T-helper 1 cell treated with Interleukin-12 subunit alpha and Interleukin-12 subunit beta and Interleukin-4 antibody, amounts not matched to agents 30 ng/mL and 1 ng/mL, for 36 hours (primary cell): Measurements from ENCODE around the gene ZFYVE16. TPM values are rescaled to one million over a fixed set of nuclear protein-coding genes. Genes with fewer than 3 reads are reported as not detected.
"Not testable (repeated sequence)": the region's sequence is repeated elsewhere in the genome, so short reads cannot be mapped to it uniquely, and the experiment has no call there.

Experiments
- intact Hi-C: fragments of 100-400 bp; cut with micrococcal nuclease; formaldehyde crosslinking; loops from one replicate; pipeline ENCODE4 v1.15.1; 2024
- total RNA-seq: library from RNA; stranded (reverse); gene quantifications from 2 replicates; pipeline ENCODE4 v1.2.3, GENCODE V29; 2022

ZFYVE16 gene
- 11.6 and 11.9 TPM in 2 replicates for total RNA-seq

DNA sequence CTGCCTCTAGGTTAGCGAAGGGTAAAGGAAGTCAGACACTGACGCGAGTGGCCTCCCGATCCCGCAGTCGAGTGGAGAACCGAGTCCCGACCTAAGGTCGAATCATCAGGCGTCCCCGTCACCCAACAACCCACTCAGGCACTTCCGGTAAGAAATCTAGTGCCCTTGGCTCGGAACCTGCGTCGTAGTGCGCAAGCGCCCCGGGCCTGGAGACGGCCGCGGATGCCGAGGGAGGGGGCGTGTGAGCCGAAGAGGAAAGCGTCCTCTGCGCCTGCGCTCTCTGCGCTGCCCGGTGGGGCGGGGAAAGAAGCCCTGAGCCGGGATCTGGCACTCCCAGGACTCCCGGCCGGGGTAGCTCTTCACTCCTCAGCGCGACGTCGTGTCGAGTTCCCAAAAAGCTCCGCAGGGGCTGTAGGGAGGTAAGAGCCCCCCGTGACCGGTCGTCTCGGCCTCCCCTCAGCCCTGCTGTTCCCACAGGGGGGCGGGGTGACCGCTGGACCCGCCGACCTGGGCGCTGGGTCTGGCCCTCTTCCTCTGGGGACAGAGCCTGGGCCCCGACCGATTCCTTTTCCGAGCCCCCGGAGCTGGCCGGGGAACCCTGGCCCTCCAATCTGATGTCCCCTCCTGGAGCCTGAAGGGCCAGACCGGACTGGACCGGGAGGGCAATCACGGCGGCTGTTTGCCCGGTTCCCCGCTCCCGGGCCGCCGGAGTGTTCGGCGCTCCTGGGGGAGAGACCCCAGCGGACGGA, at the start of gene ZFYVE16:
Gene ZFYVE16 (plus strand): TSS at position 330 of the 749 bp plus-strand sequence. CDS start 26,084 bp downstream, outside the sequence.
- intact Hi-C loops: loop anchor here (1.0 to 5.0 kb wide), 16 partner anchors 79 to 1871 kb away; partner anchors contain the start of genes ARSB, FAM151B, RASGRF2 and RPS23

DNA sequence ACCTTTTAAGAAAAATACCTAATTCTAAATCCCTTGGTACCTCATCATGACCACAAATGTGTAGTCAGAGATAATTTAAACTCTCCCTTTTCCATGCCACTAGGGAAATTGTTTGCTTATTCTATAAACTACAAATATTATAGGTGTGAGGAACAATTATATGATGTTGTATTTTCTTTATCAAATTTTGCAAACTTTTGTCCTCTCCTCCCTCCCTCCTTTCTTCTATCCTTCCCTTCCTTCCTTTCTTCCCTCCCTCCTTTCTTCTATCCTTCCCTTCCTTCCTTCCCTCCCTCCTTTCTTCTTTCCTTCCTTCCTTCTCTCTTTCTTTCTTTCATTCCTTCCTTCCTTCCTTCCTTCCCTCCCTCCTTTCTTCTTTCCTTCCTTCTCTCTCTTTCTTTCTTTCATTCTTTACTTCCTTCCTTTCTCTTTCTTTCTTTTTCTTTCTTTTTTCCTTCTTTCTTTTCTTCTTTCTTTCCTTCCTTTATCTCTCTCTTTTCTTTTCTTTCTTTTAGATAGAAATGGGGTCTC, 46.9 kb upstream of the ZFYVE16 start:
- intact Hi-C loops: no loop called here

DNA sequence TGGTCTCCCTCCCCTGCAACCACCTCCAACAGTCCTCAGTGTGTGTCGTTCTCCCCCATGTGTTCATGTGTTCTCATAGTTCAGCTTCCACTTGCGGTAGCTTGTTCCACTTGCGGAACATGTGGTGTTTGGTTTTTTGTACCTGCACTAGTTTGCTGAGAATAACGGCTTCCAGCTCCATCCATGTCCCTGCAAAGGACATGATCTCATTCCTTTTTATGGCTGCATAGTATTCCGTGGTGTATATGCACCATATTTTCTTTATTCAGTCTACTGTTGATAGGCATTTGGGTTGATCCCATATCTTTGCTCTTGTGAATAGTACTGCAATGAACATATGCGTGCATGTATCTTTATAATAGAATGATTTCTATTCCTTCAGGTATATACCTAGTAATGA, 43.0 kb upstream of the ZFYVE16 start:
- intact Hi-C loops: no loop called here

DNA sequence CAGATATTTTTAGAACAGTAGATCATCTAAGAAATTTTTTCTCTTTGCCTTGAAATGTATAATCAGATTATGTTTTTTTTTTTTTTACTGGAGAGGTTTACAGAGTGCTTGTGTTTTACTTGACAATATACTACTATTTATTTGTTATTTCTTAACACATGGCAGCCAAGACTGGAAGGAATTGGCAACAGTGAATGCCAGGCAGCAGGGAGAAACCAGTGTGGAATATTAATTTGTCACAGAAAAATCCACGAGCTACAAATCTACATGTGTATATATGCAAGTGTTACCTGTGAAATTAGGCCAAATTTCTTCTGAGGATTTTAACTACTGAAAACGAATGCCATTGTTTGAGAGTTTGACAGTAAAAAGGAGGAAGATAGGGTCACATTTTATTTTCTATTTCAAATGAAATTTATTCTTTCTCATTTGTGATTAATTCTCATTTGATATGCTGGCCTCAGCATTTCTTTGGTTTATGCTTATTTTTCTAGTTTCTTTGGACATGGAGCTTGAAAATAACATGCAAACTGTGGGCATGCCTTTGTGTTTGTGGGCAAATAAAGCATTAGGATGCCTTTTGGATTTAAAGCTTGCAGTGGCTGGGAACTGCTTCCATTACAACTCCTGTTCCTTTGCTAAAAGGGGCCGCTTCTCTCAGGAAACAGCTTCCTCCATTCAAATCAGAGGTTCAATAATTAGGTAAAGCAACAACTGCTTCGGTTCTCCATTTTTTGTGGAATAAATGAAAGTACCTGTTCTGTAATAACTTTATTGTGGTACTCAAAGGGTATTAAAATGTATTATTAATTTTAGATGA, 39.0 kb upstream of the ZFYVE16 start:
- intact Hi-C loops: no loop called here

DNA sequence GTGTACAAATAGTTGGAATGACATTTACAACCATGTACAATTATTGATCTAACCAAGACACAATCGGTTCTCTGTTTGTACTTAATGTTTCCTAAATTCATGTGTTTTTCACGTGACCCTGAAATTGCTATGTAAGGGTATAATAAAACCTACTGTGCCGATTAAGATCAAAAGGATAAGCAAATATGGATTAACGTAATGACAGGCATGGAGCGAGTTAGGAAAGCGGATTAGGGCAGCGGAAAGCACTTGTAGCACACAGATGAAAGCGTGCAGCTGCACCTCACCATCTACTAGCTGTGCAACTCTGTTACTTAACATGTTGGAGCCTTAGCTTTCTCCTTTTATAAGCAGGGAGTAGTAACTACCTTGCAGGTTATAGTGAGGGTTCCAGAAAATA, 38.3 kb upstream of the ZFYVE16 start:
- intact Hi-C loops: no loop called here

DNA sequence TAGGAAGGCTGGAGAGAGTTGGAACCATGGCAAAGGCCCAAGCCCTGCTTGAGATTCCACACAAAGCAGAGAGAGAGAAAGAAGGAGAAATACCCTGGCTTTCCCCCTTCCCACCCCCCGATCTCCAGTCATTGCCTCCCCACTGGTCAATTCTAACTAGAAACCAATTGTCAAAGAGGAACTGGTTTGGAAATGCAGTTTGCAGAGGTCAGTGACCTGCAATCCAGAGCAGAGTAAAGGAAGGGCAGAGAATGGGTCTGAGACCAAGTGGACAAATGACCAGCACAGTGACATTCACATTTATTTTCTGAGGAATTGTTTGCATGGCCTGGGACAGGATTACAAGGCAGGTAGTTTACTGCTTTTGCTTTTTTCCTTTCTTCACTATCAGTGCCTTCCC, 37.5 kb upstream of the ZFYVE16 start:
- intact Hi-C loops: no loop called here

DNA sequence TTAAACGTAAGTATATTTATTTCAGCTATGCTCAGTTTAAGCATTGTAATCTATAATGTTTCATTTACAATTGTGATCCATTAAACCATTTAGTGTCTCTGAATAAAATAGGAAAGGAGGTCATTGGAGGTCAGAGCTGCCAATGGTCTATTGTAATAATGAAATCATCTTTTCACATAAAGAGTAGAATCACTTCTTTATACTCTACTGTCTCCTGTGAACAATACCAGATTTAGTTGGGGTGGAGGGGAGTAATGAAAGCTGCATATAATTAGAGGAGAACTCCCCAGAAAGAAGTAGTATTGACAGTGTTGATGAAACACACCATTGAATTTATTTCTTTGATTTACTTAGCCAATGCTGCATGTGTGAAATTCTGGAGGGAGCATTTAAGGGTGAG, 35.1 kb upstream of the ZFYVE16 start:
- intact Hi-C loops: no loop called here

DNA sequence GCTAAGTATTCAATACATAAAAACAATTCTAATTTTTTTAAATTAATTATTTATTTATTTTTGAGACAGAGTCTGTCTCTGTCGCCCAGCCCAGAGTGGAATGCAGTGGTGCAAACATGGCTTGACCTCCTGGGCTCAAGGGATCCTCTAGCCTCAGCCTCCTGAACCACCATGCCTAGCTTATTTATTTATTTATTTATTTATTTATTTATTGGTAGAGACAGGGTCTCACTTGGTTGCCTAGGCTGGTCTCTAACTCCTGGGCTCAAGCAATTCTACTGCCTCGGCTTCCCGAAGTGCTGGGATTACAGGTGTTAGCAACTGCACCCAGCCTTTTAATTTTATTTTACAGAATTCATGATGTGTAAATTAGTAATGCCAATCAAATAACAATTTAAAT, 33.7 kb upstream of the ZFYVE16 start:
- intact Hi-C loops: no loop called here

DNA sequence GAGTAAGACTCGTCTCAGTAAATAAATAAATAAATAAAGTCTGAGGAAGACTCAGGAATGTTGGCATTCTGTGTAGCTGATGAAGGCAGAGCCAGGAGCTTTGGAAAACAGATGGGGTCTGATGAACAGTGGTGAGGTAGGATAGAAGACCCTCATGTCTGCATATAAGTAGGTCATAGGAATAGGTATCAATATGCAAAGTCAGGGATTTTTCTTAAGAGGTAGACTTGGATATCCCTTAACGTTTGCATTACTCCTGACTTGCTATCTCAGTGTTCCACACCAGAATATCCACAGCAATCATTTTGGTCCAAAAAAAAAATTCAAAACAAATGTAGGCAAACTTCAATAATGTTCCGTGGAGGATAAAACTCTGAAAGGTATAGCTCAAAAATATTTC, 31.3 kb upstream of the ZFYVE16 start:
- intact Hi-C loops: no loop called here

DNA sequence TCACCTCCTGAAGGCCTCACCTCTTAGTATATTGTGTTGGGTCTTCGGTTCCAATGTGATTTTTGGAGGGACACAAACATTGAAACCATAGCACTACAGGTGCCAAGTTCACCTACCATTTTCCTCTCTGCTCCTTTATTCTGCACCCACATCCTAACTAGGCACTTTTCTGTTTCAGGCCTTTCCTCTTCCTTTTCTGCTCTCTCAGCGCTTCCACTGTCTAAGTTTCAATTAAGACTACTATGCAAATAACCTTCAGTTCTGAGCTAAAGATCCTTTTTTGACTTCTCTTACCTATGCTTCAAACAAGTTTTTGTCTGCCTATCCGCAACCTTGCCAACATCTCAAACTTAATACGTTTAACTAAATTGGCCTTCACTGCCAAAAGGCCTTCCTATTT, 25.4 kb upstream of the ZFYVE16 start:
- intact Hi-C loops: no loop called here

DNA sequence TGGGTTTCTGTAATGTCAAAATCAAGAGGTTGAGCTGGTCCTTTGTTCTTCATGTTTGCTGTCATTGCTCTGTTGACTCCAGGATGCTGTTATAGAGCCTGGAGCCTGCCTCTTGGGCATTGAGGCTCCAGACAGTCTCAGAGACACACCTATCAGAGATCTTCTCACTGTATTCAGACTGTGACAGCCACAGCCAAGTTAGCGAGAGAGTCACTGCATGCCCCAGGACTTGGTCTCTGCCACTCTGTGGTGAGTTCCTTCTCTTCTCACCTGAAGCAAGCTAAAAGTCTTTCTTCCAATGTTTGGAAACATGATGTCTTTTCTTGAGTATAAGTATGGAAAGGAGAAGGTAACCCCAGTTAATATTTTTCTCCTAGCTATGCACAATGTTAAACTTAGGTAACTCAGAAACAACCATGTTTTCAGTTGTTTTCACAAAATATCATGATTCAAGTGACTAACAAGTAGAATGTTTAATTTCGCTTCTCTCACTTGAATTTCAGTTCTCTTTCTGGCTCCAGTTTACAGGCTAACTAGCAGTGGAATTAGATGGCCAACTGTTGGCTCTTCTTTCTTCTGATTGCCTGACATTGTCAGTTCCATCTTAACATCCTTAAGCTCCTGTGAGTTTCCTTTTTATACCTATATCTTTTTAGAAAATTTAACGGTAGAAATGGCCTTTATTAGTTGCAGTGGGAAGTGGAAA, 20.6 kb upstream of the ZFYVE16 start:
- intact Hi-C loops: no loop called here

DNA sequence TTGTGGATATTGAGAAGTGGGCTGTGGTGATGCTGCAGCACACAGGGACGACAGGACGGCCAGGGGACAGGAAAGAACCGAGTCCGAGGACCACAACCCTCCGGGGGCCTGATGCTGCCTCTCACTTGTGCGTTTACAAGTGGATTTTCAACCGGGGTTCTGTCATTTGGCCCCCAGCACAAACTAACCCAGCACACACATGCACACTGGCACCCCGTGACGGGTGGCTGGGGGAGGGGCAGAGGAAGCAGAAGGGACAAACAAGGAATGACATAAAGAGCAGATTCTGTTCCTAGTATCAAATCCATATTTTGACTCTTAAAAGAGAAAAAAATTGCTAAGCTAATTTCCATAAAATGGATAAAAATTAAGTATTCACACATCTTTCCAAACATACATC, 18.3 kb upstream of the ZFYVE16 start:
- intact Hi-C loops: no loop called here

DNA sequence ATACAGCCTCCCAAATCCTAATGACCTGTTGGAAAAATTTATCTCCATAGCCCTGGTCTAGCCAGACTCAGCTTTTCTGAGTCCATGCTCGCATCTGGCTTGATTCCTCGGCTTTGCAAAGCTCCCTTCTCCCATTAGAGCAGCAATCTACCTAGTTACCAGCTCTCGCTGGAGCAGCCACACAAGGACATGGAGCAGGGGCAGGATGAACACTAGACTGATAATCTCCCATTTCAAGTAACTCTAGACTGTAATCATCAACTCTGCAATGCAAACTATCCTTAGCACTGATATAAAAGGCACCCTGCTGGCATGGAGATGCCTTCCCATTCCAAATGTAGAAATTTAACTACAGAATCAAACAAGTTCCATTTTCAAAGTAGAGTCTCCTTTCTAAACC, 17.5 kb upstream of the ZFYVE16 start:
- intact Hi-C loops: not testable (repeated sequence)

DNA sequence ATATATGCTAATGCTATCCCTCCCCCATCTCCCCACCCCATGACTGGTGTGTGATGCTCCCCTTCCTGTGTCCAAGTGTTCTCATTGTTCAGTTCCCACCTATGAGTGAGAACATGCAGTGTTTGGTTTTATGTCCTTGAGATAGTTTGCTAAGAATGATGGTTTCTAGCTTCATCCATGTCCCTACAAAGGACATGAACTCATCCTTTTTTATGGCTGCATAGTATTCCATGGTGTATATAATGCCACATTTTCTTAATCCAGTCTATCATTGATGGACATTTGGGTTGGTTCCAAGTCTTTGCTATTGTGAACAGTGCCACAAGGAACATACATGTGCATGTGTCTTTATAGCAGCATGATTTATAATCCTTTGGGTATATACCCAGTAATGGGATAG, 16.6 kb upstream of the ZFYVE16 start:
- intact Hi-C loops: not testable (repeated sequence)

DNA sequence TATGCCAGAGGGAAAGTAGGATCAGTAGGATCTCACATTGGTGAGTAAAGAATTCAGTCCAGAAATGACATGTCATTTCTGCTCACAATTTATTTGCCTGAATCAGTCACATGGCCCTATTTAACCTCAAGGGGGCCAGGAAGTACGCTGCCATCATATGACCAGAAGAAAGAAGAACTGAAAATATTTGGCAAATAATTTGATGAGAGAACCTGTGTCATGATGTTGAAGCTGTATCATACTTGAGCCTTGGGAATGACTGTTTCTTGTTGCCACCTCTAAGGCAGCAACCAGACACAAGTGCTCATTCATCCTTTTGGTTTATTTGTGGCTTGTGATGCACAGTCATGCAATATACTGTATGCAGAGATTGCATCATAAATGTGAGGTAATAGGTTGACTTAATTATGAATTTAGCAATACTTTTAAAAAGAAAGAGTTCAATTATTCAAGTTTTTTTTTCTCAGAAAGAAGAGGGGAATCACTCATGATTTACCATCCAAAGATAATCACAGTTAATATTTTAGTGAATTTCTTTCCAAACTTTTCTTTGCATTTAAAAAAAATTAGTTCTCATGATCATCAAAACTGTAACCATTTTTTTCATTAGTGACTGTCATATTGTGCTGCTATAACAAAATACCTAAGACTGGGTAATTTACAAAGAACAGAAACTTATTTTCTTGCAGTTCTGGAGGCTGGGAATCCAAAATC, 8.2 kb upstream of the ZFYVE16 start:
- intact Hi-C loops: no loop called here

DNA sequence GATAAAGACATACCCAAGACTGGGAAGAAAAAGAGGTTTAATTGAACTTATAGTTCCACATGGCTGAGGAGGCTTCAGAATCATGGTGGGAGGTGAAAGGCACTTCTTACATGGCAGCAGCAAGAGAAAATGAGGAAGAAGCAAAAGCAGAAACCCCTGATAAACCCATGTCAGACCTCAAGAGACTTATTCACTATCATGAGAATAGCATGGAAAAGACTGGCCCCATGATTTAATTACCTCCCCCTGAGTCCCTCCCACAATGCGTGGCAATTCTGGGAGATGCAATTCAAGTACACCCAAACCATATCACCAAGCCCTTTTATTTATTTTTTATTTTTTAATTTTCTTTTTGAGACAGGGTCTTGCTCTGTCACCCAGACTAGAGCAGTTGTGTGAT, 7.5 kb upstream of the ZFYVE16 start:
- intact Hi-C loops: not testable (repeated sequence)

DNA sequence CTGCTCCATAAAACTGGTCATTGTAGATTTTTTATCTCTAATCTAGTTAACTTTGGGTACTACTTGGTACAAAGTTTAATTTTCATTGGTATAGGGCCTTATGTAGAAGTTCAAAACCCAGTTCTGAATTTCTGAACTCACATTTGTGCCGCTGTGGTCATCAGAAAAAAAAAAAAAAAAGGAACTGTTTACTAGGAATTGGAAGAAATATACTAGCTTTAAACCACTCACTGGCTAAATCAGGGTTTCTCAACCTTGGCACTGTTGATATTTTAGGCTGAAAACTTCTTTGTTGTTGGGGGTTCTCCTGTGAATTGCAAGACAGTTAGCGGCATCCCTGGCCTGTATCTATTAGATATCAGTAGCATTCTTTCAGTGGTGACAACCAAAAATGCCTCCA, 4.1 kb upstream of the ZFYVE16 start:
- intact Hi-C loops: no loop called here

DNA sequence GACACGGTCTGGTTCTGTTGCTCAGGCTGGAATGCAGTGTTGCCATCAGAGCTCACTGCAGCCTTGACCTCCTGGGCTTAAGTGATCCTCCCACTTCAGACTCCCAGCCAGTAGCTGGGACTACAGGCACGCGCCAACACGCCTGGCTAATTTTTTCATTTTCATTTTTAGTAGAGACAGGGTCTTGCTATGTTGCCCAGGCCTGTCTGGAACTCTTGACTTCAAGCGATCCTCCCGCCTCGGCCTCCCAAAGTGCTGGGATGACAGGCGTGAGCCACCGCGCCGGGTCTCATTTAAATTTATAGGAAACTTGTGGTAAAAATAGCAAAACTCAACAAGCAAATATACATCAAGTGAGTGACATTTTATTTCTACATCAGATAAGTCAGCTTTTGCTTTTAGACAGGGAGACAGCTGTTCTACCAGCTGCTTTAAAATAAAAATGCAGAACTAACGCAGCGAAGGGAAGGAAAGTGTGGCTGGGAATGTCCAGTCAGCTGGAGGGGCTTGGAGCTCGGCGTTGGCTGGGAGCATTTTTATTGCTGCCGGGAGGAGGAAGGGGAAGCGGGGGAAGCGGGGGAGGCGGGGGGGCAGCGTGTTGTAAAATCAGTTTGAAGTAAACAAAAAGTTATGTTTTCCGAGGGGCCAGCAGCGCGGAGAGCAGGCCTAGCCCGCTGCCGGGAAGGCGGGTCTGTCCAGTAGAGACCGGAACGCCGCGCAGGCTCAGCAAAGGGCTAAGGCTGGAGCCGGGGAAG, 707 bp upstream of the ZFYVE16 start:
- intact Hi-C loops: loop anchor here (1.0 to 5.0 kb wide), 15 partner anchors 80 to 1872 kb away; partner anchors contain the start of genes ARSB, FAM151B, RASGRF2 and RPS23

DNA sequence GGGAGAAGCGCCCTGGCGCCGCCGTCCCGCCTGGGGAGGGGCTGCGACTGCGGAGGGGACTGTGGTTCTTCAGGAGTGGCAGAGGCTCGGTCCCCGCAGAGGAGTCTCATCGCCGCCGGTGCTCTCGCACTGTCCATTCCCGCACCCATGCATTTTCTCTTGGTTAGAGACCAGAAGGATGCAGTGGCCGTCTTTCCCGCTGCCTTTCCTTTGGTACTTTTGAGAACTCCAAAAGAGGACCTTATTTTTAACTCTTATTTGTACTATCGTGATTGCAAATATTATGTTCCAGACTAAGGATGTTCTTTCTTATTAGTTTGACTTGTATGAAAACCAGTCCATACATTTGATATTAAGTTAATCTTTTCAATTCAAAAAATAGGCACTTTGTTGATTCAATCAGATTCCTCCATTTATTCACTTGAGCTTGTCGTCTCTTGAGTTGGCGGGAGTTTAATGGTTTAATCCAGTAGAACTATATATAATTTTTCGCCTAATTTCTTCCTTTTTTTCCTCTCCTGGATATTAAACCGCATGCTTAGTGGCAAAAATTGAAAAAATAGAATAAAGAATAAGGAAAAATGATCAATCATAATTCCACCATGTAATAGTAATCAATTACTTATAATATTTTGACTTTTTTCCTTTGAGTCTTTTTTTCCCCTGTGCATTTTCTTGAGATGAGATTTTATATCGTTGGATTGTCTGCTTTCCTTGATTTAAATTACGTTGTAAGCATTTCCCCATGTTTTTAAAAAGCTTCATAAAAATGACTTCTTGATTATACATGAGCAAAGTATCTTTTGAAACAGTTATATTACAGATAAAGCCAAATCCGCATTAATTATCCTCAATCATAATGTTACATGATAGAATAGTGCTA, 861 bp downstream of the ZFYVE16 start:
- intact Hi-C loops: loop anchor here (2.0 to 5.0 kb wide), 4 partner anchors 79 to 599 kb away; partner anchors contain the start of genes FAM151B and RASGRF2
